K562 (cell line): ENCODE data around the gene LHPP. TPM values are rescaled to one million over a fixed set of nuclear protein-coding genes. Genes with fewer than 3 reads are reported as not detected.

Source experiments
- ATAC-seq: fragments of 200-7000 bp; cut with Tn5 transposase; 3 replicates; pipeline ENCODE4 v1.9.1; 2020; ENCODE audit warnings: moderate library complexity
- BruUV-seq: library from RNA; stranded (reverse); fragments of 400-500 nt; replicated peaks from 2 replicates; lab custom pipeline; 2021; lab: Mats Ljungman, UMichigan
- CTCF ChIA-PET: fragments of 300-600 bp; formaldehyde crosslinking; extraction: SDS; loops from one replicate; lab custom pipeline; 2021; ENCODE audit warnings: low intra/inter-chr PET ratio; lab: Yijun Ruan, JAX
- POLR2A ChIA-PET: fragments of 300-600, 350-650 bp; sonication (Branson Sonifier 250); formaldehyde crosslinking; extraction: SDS; loops from one replicate; lab custom pipeline; 2021; ENCODE audit warnings: antibody characterized with exemption, inconsistent platforms; lab: Yijun Ruan, JAX
- DNase-seq, 4 experiments: peaks; one replicate each; pipeline versions ENCODE4 v3.0.0 to v3.0.0-alpha.2; 2011 to 2018; ENCODE audit warnings: low spot score in 3 of 4, mixed read lengths in 3 of 4; ENCODE audit errors: extremely low read depth in 1 of 4
- FAIRE-seq: peaks from 2 replicates; lab custom pipeline; 2011; peaks lifted over from hg19 to GRCh38; lab: Jason Lieb, UNC
- H2AFZ ChIP-seq: 2 replicates; pipeline ENCODE4 v1.6.0; 2011; ENCODE audit warnings: low read depth, low read length, control low read depth, inconsistent platforms
- H3K27ac ChIP-seq: fragments of 200-600 bp; 3 replicates; pipeline ENCODE4 v1.8.0; 2011; ENCODE audit warnings: low read depth, mild to moderate bottlenecking, control low read depth, inconsistent platforms, low read length, moderate library complexity, mixed read lengths; ENCODE audit errors: extremely low read depth
- H3K27me3 ChIP-seq, 2 experiments: fragments of 300-600 bp in 1 of 2; 2 replicates in 1 of 2; 3 replicates in 1 of 2; pipeline versions ENCODE4 v1.6.0 to v1.8.0; 2011; ENCODE audit warnings: inconsistent platforms in 2 of 2, low read length in 2 of 2, mild to moderate bottlenecking in 1 of 2, mixed read lengths in 1 of 2, moderate library complexity in 1 of 2; ENCODE audit not compliant: control insufficient read depth in 2 of 2, insufficient read depth in 2 of 2
- H3K36me3 ChIP-seq: fragments of 300-600 bp; 3 replicates; pipeline ENCODE4 v1.8.0; 2011; ENCODE audit warnings: mild to moderate bottlenecking, low read length, inconsistent platforms; ENCODE audit not compliant: control insufficient read depth, insufficient read depth
- H3K4me1 ChIP-seq, 2 experiments: fragments of 200-600 bp in 1 of 2; replicated peaks in 1 of 2; 2 replicates in 1 of 2; 3 replicates in 1 of 2; pipeline versions ENCODE4 v1.5.1 to v1.8.0; 2011; ENCODE audit warnings: inconsistent platforms in 2 of 2, low read length in 2 of 2, mild to moderate bottlenecking in 1 of 2, mixed read lengths in 1 of 2, moderate library complexity in 1 of 2; ENCODE audit not compliant: control insufficient read depth in 2 of 2, insufficient read depth in 2 of 2
- H3K4me2 ChIP-seq: 2 replicates; pipeline ENCODE4 v1.6.1; 2011; ENCODE audit warnings: low read length, control low read depth, inconsistent platforms, mixed read lengths; ENCODE audit not compliant: insufficient read depth
- H3K4me3 ChIP-seq: fragments of 200-600 bp; sonication (generic), shearing (Covaris generic); 2 replicates; pipeline ENCODE4 v1.5.1; 2016; ENCODE audit warnings: control low read depth, inconsistent platforms
- H3K79me2 ChIP-seq: fragments of 200-600 bp; 3 replicates; pipeline ENCODE4 v1.8.0; 2011; ENCODE audit warnings: low read length, inconsistent platforms; ENCODE audit not compliant: control insufficient read depth, insufficient read depth
- H3K9ac ChIP-seq, 2 experiments: 2 replicates each; pipeline versions ENCODE4 v1.6.0 to v1.6.1; 2011; ENCODE audit warnings: low read depth in 2 of 2, low read length in 2 of 2, control low read depth in 1 of 2, inconsistent platforms in 1 of 2, mild to moderate bottlenecking in 1 of 2, mixed read lengths in 1 of 2; ENCODE audit not compliant: insufficient read depth in 1 of 2
- H3K9me1 ChIP-seq: one replicate; pipeline ENCODE4 v1.6.0; 2011; ENCODE audit warnings: inconsistent platforms, mild to moderate bottlenecking, low read length, moderate library complexity; ENCODE audit not compliant: control insufficient read depth, insufficient read depth
- H3K9me3 ChIP-seq: replicated peaks from 2 replicates; pipeline ENCODE4 v1.5.1; 2011; ENCODE audit warnings: low read depth, low read length, inconsistent platforms; ENCODE audit not compliant: control insufficient read depth, insufficient read depth
- H4K20me1 ChIP-seq: replicated peaks from 2 replicates; pipeline ENCODE4 v1.6.1; 2011; ENCODE audit warnings: low read length, inconsistent platforms, mixed read lengths; ENCODE audit not compliant: control insufficient read depth, insufficient read depth
- ARHGAP35 ChIP-seq: fragments of 450-650 bp; IDR thresholded peaks from 2 replicates; pipeline ENCODE4 v1.6.1; 2018; ENCODE audit not compliant: partially characterized antibody
- FOXA3 ChIP-seq, 2 experiments: fragments of 450-650 bp in 1 of 2; sonication (generic) in 1 of 2; formaldehyde crosslinking; IDR thresholded peaks in 1 of 2; conservative IDR thresholded peaks in 1 of 2; 2 replicates each; pipeline versions ENCODE4 v1.4.0 to v1.8.0; 2020 to 2022; ENCODE audit warnings: mild to moderate bottlenecking in 2 of 2, missing genetic modification reagents in 1 of 2
- MEF2D ChIP-seq: conservative IDR thresholded peaks from 2 replicates; pipeline ENCODE4 v1.6.1; 2016; ENCODE audit warnings: low read depth, missing genetic modification characterization, missing compliant biosample characterization
- MEIS2 ChIP-seq: fragments of 450-650 bp; IDR thresholded peaks from 2 replicates; pipeline ENCODE4 v1.6.1; 2014; ENCODE audit warnings: mild to moderate bottlenecking; ENCODE audit not compliant: partially characterized antibody
- WGBS: fragments of 100-300 bp; shearing (Covaris generic); methylation state at CpG from one replicate; pipeline ENCODE4 v1.1.6; 2016; ENCODE audit warnings: low coverage, mixed read lengths; ENCODE audit not compliant: insufficient coverage; ENCODE audit errors: missing lambda C conversion rate; 5-methylcytosine and 5-hydroxymethylcytosine counted together
- in situ Hi-C: fragments of 300-500 bp; cut with MboI; formaldehyde crosslinking; loops from 4 replicates; pipeline ENCODE4 v1.15.0; 2018; ENCODE audit warnings: inconsistent platforms, mixed read lengths
- intact Hi-C: fragments of 100-400 bp; cut with micrococcal nuclease; formaldehyde crosslinking; loops from 2 replicates; pipeline ENCODE4 v1.14.2; 2022
- polyA plus RNA-seq, 8 experiments: library from polyadenylated mRNA; depleted of rRNA in 4 of 8; stranded (reverse) in 5 of 8; unstranded in 3 of 8; fragments of >200 nt; fragmentation: Nextera tagmentation in 2 of 8; fragmentation: Illumina TruSeq in 1 of 8; extraction: Ambion mirVana in 2 of 8; extraction: Trizol in 1 of 8; gene quantifications; 2 replicates each; pipeline versions ENCODE4 v1.2.1 to v1.2.3, GENCODE V29; 2011 to 2014; ENCODE audit warnings: inconsistent platforms in 1 of 8, missing spikeins in 1 of 8
- total RNA-seq, 7 experiments: library from RNA; depleted of rRNA in 6 of 7; stranded (reverse); fragments of >200 nt in 6 of 7; fragmentation: Illumina TruSeq in 2 of 7; extraction: Trizol in 2 of 7; gene quantifications; 2 replicates each; pipeline versions ENCODE4 v1.2.1 to v1.2.3, GENCODE V29; 2011 to 2021; ENCODE audit warnings: low replicate concordance in 1 of 7
- TF ChIP-seq, protein P1 (sequence below): sonication (generic); formaldehyde crosslinking; IDR thresholded peaks from 2 replicates; pipeline ENCODE4 v1.8.0; 2022; ENCODE audit warnings: mild to moderate bottlenecking, missing genetic modification reagents

The LHPP gene
- total and polyA plus RNA-seq, 9 of the 15 experiments (the other 6 are each of a cell fraction or from before 2014, with no cell fraction given) = 0.34 to 7.4 (median 3.0) TPM

DNA sequence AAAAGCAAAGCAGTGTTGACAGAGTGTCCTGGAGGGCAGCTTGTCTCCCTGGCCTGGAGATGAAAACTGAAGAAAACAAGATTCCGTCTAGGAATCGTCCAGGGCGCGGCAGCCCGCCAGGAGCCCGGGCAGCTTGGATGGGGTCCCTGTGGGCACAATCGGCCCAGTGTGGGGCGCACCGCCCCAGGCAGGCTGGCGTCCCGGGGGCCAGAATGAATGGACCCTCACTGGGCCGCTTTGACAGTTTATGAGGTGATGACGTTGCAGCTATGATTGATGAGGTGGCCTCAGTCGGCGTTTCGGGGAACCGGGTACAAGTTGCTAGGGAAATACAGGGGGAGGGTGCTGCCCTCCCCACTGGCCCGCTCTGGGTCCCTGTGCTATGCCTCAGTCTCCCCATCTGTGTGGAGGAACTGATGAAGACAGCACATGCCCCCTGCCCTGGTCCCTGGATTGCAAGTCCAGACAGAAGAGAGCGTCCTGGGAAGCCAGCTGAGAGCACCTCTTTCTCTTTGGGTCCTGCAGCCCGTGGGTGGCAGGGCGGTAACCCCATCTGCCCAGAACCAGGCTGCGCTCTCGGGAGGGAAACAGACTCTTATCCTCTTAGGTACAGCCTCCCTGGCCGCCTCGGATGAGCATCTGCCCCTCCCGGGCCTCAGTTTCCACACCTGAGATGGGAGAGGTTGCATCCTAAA is 131.3 kb downstream of the LHPP start (continued):
- TF ChIP-seq ARHGAP35 = no peak
- TF ChIP-seq MEIS2 = peak; percentile 71

DNA sequence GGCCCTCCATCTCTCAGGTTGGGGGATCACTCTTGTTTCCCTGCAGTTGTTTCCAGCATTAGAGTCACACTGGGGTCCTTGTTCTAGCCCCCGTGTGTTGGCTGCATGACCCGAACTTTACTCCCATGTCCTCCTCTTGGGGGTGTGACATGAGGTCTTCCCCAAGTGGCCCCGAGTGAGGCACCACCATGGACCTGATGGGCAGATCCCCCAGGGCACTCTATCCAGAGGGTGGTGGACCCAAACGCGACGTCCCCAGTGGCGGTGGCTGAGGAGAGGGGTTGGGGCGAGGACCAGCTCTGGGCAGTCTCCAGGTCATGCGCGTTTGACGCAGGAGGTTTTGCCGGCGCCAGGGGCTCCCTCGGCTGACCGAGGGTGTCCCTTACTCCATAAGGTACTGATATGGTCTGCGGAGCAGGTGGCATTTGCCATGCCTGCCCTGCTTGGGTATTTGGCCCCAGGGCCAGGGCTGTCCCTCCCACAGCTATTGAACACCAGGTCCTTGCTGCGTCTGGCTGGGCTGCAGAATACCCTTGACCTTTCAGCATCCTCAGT is 131.9 kb downstream of the LHPP start:
- POLR2A ChIA-PET = interaction anchor here (0.8 kb wide), 1 partner anchor 26 kb away, joined by 5 read pairs; no protein-coding TSS in a partner anchor
- 35% methylated on average over 12 of the region's 17 CpGs for WGBS

More for the DNA sequence above, 131.9 kb downstream of the LHPP start:
- in situ Hi-C loops = no loop called here
- Histone ChIP-seq H3K9me1 (peaks cover 5% of the 10 kb centered on the region), H3K36me3 (no peaks in the 10 kb centered on the region), H3K4me1 (peaks cover 19 to 48% of the 10 kb centered on the region in 2 experiments), H3K4me3 (no peak overlapping the region), H3K9ac (no peak overlapping the region), H3K4me2 (no peak overlapping the region), H4K20me1 (peaks cover 19% of the 10 kb centered on the region), H2AFZ (no peak overlapping the region), H3K79me2 (no peaks in the 10 kb centered on the region), H3K27me3 (peaks cover 0 to 13% of the 10 kb centered on the region in 2 experiments; a peak in 3 of 5 replicates), H3K27ac (no peak overlapping the region), H3K9me3 (no peaks in the 10 kb centered on the region)
- CTCF ChIA-PET = no interaction called here
- TF ChIP-seq MEF2D (tag) = no peak
- TF ChIP-seq, protein P1, sequence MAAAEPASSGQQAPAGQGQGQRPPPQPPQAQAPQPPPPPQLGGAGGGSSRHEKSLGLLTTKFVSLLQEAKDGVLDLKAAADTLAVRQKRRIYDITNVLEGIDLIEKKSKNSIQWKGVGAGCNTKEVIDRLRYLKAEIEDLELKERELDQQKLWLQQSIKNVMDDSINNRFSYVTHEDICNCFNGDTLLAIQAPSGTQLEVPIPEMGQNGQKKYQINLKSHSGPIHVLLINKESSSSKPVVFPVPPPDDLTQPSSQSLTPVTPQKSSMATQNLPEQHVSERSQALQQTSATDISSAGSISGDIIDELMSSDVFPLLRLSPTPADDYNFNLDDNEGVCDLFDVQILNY (CRISPR knock-in tag) = no peak
- no peak for TF ChIP-seq FOXA3 (CRISPR knock-in tag; conservative IDR thresholded peaks at IDR 0.05 in 1 of 2, IDR thresholded peaks at IDR 0.05 in 1 of 2)
- intact Hi-C loops = no loop called here
- ATAC-seq (no peak), DNase-seq (no peak), FAIRE-seq (no peak)
- BruUV-seq = no TSS peak
